HG03066 (cell line): ENCODE measurements around the gene CDYL2.
A peak's percentile ranks its signal among the peaks of the same experiment; 100 is the strongest.

Experiments used
- ATAC-seq: cut with Tn5 transposase; IDR thresholded peaks from one replicate; pipeline ENCODE4 v1.9.1; 2021; ENCODE audit warnings: low read depth; ENCODE audit not compliant: unreplicated experiment

The CDYL2 gene

GRCh38 chr16:80716564-80717139 is 87.7 kb downstream of the CDYL2 start:
- no peak for ATAC-seq

- no peak for ATAC-seq
Measured at GRCh38 chr16:80711406-80711805, 93.0 kb downstream of the CDYL2 start.

GRCh38 chr16:80710918-80711317 is 93.5 kb downstream of the CDYL2 start:
- peak; percentile 68 for ATAC-seq

- no peak for ATAC-seq
Measured at GRCh38 chr16:80708823-80709222, 95.6 kb downstream of the CDYL2 start.

GRCh38 chr16:80707686-80708085 is 96.7 kb downstream of the CDYL2 start:
- no peak for ATAC-seq

GRCh38 chr16:80705596-80705995 is 98.8 kb downstream of the CDYL2 start:
- ATAC-seq, result no peak

GRCh38 chr16:80704751-80705505 is 99.5 kb downstream of the CDYL2 start:
- ATAC-seq, result no peak

- no peak for ATAC-seq
Measured at GRCh38 chr16:80703131-80704071, 101.0 kb downstream of the CDYL2 start.

- no peak for ATAC-seq
Measured at GRCh38 chr16:80702696-80703095, 101.7 kb downstream of the CDYL2 start.

- ATAC-seq, result no peak
Measured at GRCh38 chr16:80700558-80700957, 103.8 kb downstream of the CDYL2 start.

GRCh38 chr16:80695020-80695419 is 109.4 kb downstream of the CDYL2 start:
- ATAC-seq, result no peak

GRCh38 chr16:80693553-80693952 is 110.8 kb downstream of the CDYL2 start:
- no peak for ATAC-seq

- no peak for ATAC-seq
Measured at GRCh38 chr16:80692270-80692669, 112.1 kb downstream of the CDYL2 start.

GRCh38 chr16:80691111-80691741 is 113.2 kb downstream of the CDYL2 start:
- ATAC-seq, result no peak

- ATAC-seq, result no peak
Measured at GRCh38 chr16:80689487-80689886, 114.9 kb downstream of the CDYL2 start.

GRCh38 chr16:80687606-80688005 is 116.8 kb downstream of the CDYL2 start:
- no peak for ATAC-seq

GRCh38 chr16:80684906-80685305 is 119.5 kb downstream of the CDYL2 start:
- ATAC-seq, result no peak

- no peak for ATAC-seq
Measured at GRCh38 chr16:80684136-80684765, 120.1 kb downstream of the CDYL2 start.

GRCh38 chr16:80683646-80684045 is 120.8 kb downstream of the CDYL2 start:
- no peak for ATAC-seq

- no peak for ATAC-seq
Measured at GRCh38 chr16:80682421-80683070, 121.9 kb downstream of the CDYL2 start.
